Vagina (tissue), 2 donors: ENCODE results near the gene MMADHC.

ENCODE experiments used
- CTCF ChIP-seq, 3 experiments: fragments of 450-650 bp in 2 of 3; fragments of 200-600 bp in 1 of 3; sonication (generic) in 1 of 3; IDR thresholded peaks; one replicate each; pipeline ENCODE4 v1.5.1; 2017 to 2019; ENCODE audit warnings: antibody characterized with exemption in 3 of 3, mild to moderate bottlenecking in 2 of 3, moderate library complexity in 2 of 3
- POLR2A ChIP-seq, 2 donors: fragments of 450-650 bp; IDR thresholded peaks; one replicate each; pipeline ENCODE4 v1.6.1; 2017; ENCODE audit warnings: antibody characterized with exemption in 2 of 2, mild to moderate bottlenecking in 2 of 2, moderate library complexity in 2 of 2
- POLR2AphosphoS5 ChIP-seq, 2 donors: sonication (generic); formaldehyde crosslinking; IDR thresholded peaks; one replicate each; pipeline ENCODE4 v1.9.0; 2017; ENCODE audit warnings: antibody characterized with exemption in 2 of 2, mild to moderate bottlenecking in 2 of 2, low read depth in 1 of 2; ENCODE audit not compliant: insufficient read depth in 1 of 2

- TF ChIP-seq CTCF (IDR thresholded peaks at IDR 0.05) (no peak), POLR2A (IDR thresholded peaks at IDR 0.05) (no peak), POLR2AphosphoS5 (IDR thresholded peaks at IDR 0.05; ENCODE audit: insufficient read depth in 1 of 2, low read depth in 1 of 2) (no peak)
These were observed 46.5 kb upstream of the MMADHC start for GRCh38 chr2:149634103-149634502.
